BJ (cell line): Measurements from ENCODE around the gene PDE1C. TPM values are rescaled to one million over a fixed set of nuclear protein-coding genes. Genes with fewer than 3 reads are reported as not detected.

Experiments
- CTCF ChIA-PET: fragments of 350-600 bp; formaldehyde crosslinking; extraction: SDS; loops from one replicate; lab custom pipeline; 2021; ENCODE audit warnings: antibody characterized with exemption, inconsistent platforms; lab: Yijun Ruan, JAX
- POLR2A ChIA-PET: fragments of 300-600 bp; sonication (Branson Sonifier 250); formaldehyde crosslinking; extraction: SDS; loops from one replicate; lab custom pipeline; 2021; ENCODE audit warnings: antibody characterized with exemption; lab: Charles Lee
- DNase-seq: peaks from one replicate; pipeline ENCODE4 v3.0.0-alpha.2; 2011; ENCODE audit warnings: low read depth
- H3K27me3 ChIP-seq: 2 replicates; pipeline ENCODE4 v1.6.0; 2011; ENCODE audit warnings: low read length; ENCODE audit not compliant: control insufficient read depth, insufficient read depth
- H3K36me3 ChIP-seq: 2 replicates; pipeline ENCODE4 v1.5.1; 2011; ENCODE audit warnings: low read length; ENCODE audit not compliant: control insufficient read depth, insufficient read depth
- H3K4me3 ChIP-seq: 2 replicates; pipeline ENCODE4 v1.5.1; 2011; ENCODE audit warnings: low read depth, mild to moderate bottlenecking, control low read depth, low read length
- polyA plus RNA-seq: library from polyadenylated mRNA; depleted of rRNA; stranded (reverse); fragments of >200 nt; gene quantifications from 2 replicates; pipeline ENCODE4 v1.2.3, GENCODE V29; 2011
- TF ChIP-seq, protein P1 (sequence below): IDR thresholded peaks from 2 replicates; pipeline ENCODE4 v1.5.1; 2011; ENCODE audit warnings: low read depth, mild to moderate bottlenecking, control low read depth, inconsistent platforms, low read length, moderate library complexity; ENCODE audit not compliant: insufficient read depth

PDE1C gene
- polyA plus RNA-seq, 1 experiment = 19.6 TPM

DNA sequence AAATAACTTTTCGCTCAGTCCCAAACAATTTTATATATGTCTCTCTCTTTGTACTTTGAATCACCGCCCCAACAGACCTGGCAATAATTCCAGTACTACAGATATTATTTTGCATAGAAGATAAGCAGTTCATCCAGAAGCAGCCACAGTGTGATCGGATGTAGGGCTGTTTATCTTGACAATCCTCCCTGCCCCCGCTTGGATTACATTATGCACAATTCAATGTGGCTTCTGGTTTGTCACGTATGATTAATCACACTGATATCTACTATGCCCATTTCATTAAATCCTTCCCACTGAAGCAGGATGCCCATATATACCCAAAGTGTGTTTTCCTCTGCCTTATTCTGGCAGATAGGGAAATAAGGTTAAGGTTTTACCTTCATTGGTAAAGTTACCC, 115.2 kb downstream of the PDE1C start:
- Histone ChIP-seq H3K36me3 (no peaks in the 10 kb centered on the region), H3K27me3 (no peaks in the 10 kb centered on the region), H3K4me3 (no peak overlapping the region)
- POLR2A ChIA-PET = no interaction called here
- TF ChIP-seq, protein P1, sequence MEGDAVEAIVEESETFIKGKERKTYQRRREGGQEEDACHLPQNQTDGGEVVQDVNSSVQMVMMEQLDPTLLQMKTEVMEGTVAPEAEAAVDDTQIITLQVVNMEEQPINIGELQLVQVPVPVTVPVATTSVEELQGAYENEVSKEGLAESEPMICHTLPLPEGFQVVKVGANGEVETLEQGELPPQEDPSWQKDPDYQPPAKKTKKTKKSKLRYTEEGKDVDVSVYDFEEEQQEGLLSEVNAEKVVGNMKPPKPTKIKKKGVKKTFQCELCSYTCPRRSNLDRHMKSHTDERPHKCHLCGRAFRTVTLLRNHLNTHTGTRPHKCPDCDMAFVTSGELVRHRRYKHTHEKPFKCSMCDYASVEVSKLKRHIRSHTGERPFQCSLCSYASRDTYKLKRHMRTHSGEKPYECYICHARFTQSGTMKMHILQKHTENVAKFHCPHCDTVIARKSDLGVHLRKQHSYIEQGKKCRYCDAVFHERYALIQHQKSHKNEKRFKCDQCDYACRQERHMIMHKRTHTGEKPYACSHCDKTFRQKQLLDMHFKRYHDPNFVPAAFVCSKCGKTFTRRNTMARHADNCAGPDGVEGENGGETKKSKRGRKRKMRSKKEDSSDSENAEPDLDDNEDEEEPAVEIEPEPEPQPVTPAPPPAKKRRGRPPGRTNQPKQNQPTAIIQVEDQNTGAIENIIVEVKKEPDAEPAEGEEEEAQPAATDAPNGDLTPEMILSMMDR = no peak
- DNase-seq = no peak
- CTCF ChIA-PET = no interaction called here

DNA sequence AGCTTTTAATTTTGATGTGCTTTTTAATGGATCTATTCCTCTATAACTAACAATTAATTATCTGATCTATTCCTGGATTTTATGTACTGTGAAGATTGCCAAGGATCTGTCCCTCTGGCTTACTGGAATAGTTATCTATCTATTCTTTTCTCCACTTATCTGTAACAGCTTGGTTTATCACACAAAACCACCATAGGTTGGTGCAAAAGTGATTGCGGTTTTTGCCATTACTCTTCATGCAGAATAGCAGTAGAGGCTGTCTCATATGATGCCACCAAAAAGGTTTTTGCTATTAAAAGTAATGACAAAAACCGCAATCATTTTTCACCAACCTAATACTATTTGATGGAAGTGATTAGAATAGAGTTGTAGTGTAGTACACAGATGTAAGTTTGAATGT, 115.7 kb downstream of the PDE1C start:
- no peak overlapping the region for H3K4me3 ChIP-seq
- H3K36me3 ChIP-seq = no peaks in the 10 kb centered on the region
- ChIA-PET CTCF (no interaction called here), POLR2A (no interaction called here)
- TF ChIP-seq, protein P1 = no peak
- no peaks in the 10 kb centered on the region for H3K27me3 ChIP-seq
- no peak for DNase-seq

DNA sequence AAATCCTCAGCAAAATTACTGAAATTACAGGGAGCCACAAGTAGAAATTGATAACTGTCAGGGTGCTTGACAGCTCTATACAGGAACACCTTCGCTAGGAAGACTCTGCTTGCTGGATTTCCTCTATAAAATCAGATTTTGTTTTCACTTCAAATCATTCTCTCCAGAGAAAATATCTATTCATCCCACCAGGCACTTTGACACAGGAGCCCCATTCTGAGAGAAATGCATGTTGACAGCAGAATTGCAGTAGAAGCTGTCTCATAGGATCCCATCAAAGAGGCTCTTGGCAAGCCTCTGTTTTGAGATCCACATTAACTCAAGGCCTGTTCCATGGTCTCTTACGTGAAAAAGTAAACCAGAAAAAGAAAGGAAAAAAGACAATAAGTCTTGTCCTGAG, 116.8 kb downstream of the PDE1C start:
- no peak for DNase-seq
- ChIA-PET CTCF (no interaction called here), POLR2A (no interaction called here)
- Histone ChIP-seq H3K4me3 (no peak overlapping the region), H3K27me3 (no peaks in the 10 kb centered on the region), H3K36me3 (no peaks in the 10 kb centered on the region)
- TF ChIP-seq, protein P1 = no peak

DNA sequence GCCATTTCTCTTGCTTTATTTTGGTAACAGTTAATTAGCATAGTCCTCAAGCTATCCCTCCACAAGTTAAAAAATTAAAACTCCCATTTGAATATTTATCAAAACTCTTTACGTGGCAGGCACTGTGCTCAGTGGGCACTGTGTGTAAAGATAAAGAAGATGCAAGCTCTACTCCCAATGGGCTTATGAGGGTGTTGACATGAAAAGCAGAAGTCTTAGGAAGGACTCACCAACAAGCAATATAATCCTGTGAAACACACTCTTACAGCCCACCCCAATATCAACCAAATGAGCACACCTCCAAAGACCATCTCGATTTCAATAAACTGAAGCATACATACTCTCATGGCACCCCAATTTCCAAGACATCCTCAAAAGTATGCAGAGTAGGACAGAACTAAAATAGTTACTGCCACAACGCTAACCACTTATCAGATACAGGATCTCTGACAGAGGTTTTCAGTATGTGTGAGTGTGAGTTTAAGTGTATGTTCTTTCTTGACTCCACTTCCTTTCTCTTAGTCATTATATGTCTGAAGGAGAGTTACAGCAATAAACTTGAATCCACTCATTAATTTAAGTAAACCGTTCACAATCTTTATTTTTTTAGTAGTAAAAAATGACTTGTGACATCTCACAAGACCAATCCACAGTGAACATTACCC, 120.0 kb downstream of the PDE1C start:
- DNase-seq = peak; percentile 50
- Histone ChIP-seq H3K36me3 (no peaks in the 10 kb centered on the region), H3K27me3 (no peaks in the 10 kb centered on the region), H3K4me3 (no peak overlapping the region)
- CTCF ChIA-PET = interaction anchor here (0.6 to 1.2 kb wide), 4 partner anchors 24 to 117 kb away, joined by 3 to 4 read pairs (median 4); no protein-coding TSS in a partner anchor
- TF ChIP-seq, protein P1 = no peak
- POLR2A ChIA-PET = no interaction called here

DNA sequence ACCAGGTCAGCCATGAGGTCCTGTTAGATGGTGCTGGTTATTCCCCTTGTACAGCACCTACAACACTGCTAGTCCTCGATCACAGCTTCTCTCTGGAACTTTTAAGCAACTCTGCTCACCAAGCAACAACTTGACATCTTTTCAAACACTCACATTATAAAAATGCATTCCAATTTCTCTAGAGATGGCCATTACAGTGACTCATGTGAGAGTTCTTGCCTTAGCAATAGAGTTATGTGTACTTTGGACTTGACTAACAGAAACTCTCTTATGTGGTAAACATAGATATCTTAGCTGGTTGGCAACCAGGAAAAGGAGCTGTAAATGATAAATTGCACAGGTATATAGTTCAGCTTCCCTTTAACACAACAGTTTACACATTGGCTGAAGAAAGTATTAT, 122.2 kb downstream of the PDE1C start:
- Histone ChIP-seq H3K27me3 (no peaks in the 10 kb centered on the region), H3K36me3 (no peaks in the 10 kb centered on the region), H3K4me3 (no peak overlapping the region)
- peak; percentile 90 for DNase-seq
- POLR2A ChIA-PET = interaction anchor here (0.6 kb wide), 2 partner anchors 9 to 102 kb away, joined by 3 to 5 read pairs; no protein-coding TSS in a partner anchor
- TF ChIP-seq, protein P1 = no peak
- CTCF ChIA-PET = interaction anchor here (0.6 to 2.8 kb wide), 5 partner anchors 9 to 127 kb away, joined by 3 to 15 read pairs (median 4); no protein-coding TSS in a partner anchor
